Raji (cell line): ENCODE results near the gene NTMT1.

Experiments
- POLR2A ChIP-seq: IDR thresholded peaks from 2 replicates; pipeline ENCODE4 v1.6.1; 2011; ENCODE audit warnings: low read depth, low read length, control low read depth; ENCODE audit not compliant: insufficient read depth

The NTMT1 gene

GRCh38 chr9:129620669-129621295 is 5.2 kb upstream of the NTMT1 start, which contains the start of gene C9orf50:
Gene C9orf50 (minus strand): TSS chr9:129621101. CDS start chr9:129620574, 527 bp downstream.
- no peak for TF ChIP-seq POLR2A

- TF ChIP-seq POLR2A = no peak
Observed at GRCh38 chr9:129623331-129623730, 2.6 kb upstream of the NTMT1 start.

- TF ChIP-seq POLR2A = no peak
Observed at GRCh38 chr9:129624168-129624759, 1.7 kb upstream of the NTMT1 start.

- TF ChIP-seq POLR2A = no peak
Observed at GRCh38 chr9:129624947-129625346, 1.0 kb upstream of the NTMT1 start.

- TF ChIP-seq POLR2A = peak; percentile 33; the same call in 1 of the 2 replicates
Observed at GRCh38 chr9:129626625-129627284, 792 bp downstream of the NTMT1 start.

GRCh38 chr9:129627556-129628440 is 1.8 kb downstream of the NTMT1 start:
- TF ChIP-seq POLR2A = no peak

- no peak for TF ChIP-seq POLR2A
Observed at GRCh38 chr9:129628709-129629108, 2.7 kb downstream of the NTMT1 start.

- TF ChIP-seq POLR2A = no peak
Observed at GRCh38 chr9:129629251-129629820, 3.4 kb downstream of the NTMT1 start.

GRCh38 chr9:129630967-129631673 is 5.2 kb downstream of the NTMT1 start:
- TF ChIP-seq POLR2A = no peak

GRCh38 chr9:129631674-129632129 is 5.7 kb downstream of the NTMT1 start:
- TF ChIP-seq POLR2A = no peak

- no peak for TF ChIP-seq POLR2A
Observed at GRCh38 chr9:129632460-129632859, 6.5 kb downstream of the NTMT1 start.

GRCh38 chr9:129633207-129633606 is 7.2 kb downstream of the NTMT1 start:
- TF ChIP-seq POLR2A = no peak

GRCh38 chr9:129633848-129634247 is 7.9 kb downstream of the NTMT1 start:
- no peak for TF ChIP-seq POLR2A
